IPS-NIHi7 (cell line): ENCODE data around the gene NCKAP5L.
"Not testable (repeated sequence)": the region's sequence is repeated elsewhere in the genome, so short reads cannot be mapped to it uniquely, and the experiment has no call there.

Experiments used
- DNase-seq: peaks from one replicate; pipeline ENCODE4 v3.0.0; 2012; ENCODE audit warnings: mixed read lengths; ENCODE audit errors: extremely low spot score

NCKAP5L gene

GRCh38 chr12:49798248-49798647 lies 30.0 kb downstream of the NCKAP5L start:
- DNase-seq, result no peak

- no peak for DNase-seq
Observed at GRCh38 chr12:49797449-49797776, 30.8 kb downstream of the NCKAP5L start.

- DNase-seq, result no peak
Observed at GRCh38 chr12:49796606-49797448, 31.4 kb downstream of the NCKAP5L start.

GRCh38 chr12:49796155-49796554 lies 32.1 kb downstream of the NCKAP5L start:
- DNase-seq, result no peak

- DNase-seq, result no peak
Observed at GRCh38 chr12:49795654-49796105, 32.5 kb downstream of the NCKAP5L start.

GRCh38 chr12:49794811-49795653 lies 33.2 kb downstream of the NCKAP5L start:
- no peak for DNase-seq

GRCh38 chr12:49794021-49794420 lies 34.2 kb downstream of the NCKAP5L start:
- no peak for DNase-seq

- no peak for DNase-seq
Observed at GRCh38 chr12:49793620-49794019, 34.6 kb downstream of the NCKAP5L start.

- DNase-seq, result no peak
Observed at GRCh38 chr12:49792976-49793580, 35.1 kb downstream of the NCKAP5L start.

- no peak for DNase-seq
Observed at GRCh38 chr12:49792181-49792970, 35.8 kb downstream of the NCKAP5L start.

GRCh38 chr12:49791700-49792099 lies 36.5 kb downstream of the NCKAP5L start:
- no peak for DNase-seq

- DNase-seq, result no peak
Observed at GRCh38 chr12:49790741-49791555, 37.3 kb downstream of the NCKAP5L start.

- DNase-seq, result peak; percentile 72
Observed at GRCh38 chr12:49789992-49790391, 38.2 kb downstream of the NCKAP5L start.

GRCh38 chr12:49787672-49788071 lies 40.5 kb downstream of the NCKAP5L start:
- DNase-seq, result no peak

- no peak for DNase-seq
Observed at GRCh38 chr12:49784756-49785409, 43.3 kb downstream of the NCKAP5L start.

- DNase-seq, result no peak
Observed at GRCh38 chr12:49783917-49784676, 44.1 kb downstream of the NCKAP5L start.

GRCh38 chr12:49780914-49781313 lies 47.3 kb downstream of the NCKAP5L start:
- DNase-seq, result not testable (repeated sequence)

GRCh38 chr12:49779581-49779980 lies 48.6 kb downstream of the NCKAP5L start:
- no peak for DNase-seq
